GM21786 (cell line): ENCODE results near the gene LSP1.
A peak's percentile ranks its signal among the peaks of the same experiment; 100 is the strongest.

Source experiments
- ATAC-seq: cut with Tn5 transposase; IDR thresholded peaks from one replicate; pipeline ENCODE4 v1.9.1; 2021; ENCODE audit not compliant: unreplicated experiment

LSP1 gene

DNA sequence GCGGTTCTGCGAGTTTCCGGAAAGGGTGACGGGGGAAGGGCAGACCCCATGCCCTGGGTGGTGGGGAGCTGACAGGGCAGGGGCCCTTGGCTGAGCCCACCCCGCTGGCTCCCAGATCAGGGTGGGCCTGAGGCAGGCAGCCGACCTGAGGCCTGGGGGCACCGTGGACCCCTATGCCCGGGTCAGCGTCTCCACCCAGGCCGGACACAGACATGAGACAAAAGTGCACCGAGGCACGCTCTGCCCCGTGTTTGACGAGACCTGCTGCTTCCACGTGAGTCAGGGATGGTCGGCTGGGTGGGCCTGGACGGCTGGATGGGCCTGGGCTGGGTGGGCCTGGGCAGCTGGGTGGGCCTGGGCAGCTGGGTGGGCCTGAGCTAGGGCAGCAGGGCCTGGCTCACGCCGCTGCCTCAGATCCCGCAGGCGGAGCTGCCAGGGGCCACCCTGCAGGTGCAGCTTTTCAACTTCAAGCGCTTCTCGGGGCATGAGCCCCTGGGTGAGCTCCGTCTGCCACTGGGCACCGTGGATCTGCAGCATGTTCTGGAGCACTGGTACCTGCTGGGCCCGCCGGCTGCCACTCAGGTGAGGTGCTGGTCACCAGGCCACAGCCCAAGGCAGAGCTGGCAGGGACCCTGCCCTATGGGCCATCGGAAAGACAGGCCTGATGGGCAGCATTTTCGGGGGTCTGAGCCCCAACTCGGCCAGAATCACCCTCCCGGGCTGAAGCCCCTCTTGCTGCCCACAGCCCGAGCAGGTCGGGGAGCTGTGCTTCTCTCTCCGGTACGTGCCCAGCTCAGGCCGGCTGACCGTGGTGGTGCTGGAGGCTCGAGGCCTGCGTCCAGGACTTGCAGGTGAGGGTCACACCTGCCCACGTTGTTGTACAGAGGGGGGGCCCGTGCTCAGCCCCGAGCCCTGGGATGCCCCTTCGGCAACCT is 16.6 kb upstream of the LSP1 start:
- ATAC-seq, result no peak

DNA sequence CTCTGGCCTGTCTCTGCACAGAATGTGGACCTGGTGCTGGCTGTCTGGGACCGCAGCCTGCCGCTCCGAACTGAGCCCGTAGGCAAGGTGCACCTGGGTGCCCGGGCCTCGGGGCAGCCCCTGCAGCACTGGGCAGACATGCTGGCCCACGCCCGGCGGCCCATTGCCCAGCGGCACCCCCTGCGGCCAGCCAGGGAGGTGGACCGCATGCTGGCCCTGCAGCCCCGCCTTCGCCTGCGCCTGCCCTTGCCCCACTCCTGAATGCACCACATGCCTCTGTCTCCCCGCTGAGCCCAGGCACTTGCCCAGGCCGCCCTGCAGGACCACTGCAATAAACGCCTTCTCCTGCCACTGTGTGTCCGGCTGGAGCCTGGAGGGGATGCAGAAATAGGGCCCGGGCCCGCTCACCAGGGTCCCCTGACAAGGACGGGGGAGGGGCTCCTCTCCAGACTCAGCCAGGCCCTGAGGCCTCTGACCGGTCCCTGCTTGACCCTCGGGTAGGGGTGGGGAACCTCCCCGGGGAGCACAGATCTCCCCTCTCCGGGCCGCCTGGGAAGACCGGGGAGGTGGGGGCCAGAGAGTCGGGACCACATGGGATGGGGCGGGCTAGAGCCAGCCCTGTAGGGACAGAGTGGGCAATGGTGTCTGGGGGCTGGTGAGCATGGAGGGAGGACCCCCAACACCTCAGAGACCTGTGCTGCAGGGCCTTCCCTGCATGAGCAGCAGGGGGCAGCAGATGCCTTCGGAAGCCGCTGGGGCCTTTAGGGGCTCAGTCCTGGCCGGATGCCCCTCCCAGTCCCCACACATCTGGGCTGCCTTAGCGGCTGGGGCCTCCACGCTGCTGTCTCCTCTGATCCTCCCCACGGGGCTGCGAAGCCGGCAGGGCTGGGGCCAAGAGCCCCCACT is 15.5 kb upstream of the LSP1 start:
- peak; percentile 42 for ATAC-seq

DNA sequence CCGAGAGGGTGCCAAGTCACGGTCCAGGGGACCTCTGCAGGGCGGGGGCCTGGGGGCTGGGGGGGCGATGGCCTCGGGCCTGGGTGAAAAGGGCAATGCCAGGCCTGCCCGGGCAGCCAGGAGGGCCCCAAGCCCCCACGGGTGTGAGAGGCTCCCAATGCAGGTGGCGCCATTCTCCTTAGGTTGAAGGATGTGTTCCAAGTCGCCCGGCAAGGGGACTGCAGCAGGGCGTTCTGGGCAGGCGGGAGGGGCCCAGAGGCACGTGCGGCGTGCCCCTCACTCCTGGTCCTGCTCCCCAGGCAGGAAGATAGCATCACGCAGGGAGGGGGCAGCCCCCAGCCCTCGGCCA is 14.8 kb upstream of the LSP1 start:
- peak; percentile 13 for ATAC-seq

DNA sequence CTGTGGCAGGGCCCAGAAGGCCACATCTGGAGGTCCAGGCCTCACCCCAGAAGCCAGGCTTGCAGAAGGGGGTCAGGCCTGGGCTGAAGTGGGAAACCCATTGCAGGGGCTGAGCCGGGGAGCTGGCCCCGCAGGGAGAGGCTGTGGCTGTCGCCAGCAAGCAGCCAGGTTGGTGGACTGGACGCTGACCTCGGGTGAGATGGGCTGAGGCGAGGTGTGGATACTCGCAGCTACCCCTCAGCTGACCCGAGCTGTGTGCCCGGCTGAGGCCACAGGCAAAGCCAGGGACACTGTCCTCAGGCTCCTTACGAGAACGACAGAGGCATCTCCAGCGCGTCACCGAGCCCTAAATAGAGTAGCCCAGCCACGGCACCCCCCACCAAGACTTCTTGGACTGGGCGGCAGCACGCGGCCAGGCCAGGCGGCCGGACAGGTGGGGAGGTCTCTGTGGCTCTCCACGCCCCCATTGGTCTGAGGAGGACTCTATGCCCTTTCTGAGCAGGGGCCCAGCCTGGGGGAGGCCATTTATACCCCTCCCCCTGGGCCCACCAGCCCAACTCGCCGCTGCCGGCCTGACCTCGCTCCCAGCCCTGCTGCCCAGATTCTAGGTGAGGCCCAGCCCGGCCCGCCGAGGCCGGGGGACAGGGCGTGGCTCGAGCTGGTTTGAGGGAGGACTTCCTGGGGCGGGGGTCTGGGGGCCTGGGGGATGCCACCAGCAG is 14.3 kb upstream of the LSP1 start, which contains the start of gene TNNI2:
TSS of gene TNNI2 (plus strand) at position 556 of the 719 bp plus-strand sequence. CDS start 716 bp downstream, outside the sequence.
- ATAC-seq, result no peak

DNA sequence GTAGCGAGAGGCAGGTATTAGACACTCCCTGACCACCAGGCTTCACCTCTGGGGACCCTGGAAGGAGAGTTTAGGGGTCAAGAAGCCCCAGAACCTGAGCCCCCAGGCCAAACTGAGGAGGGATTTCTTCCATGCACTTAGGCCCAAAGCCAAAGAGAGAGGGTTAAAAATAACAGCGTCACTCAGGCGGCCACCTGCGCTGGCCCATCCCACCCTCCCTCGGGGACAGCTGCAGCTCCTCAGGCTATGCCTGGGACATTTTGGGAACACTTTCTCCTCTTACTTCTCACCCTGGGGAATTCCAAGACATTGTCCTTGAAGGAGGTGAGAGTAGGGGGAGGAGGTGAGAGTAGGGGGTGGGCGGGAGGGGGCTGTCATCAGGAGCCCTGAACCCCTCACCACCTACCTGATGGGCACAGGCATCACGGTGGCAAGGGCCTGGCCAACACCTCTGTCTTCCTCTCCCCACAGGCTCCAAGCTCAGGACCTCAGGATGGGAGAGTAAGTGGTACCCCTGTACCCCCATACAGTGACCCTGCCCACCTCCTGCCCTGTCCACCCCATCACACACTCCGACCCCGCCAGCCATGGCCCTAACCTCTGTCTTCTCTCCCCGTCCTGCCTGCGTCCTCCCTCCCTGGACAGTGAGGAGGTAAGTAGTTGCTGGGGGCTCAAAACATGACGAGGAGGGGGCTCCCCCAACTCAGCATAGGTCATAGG is 13.5 kb upstream of the LSP1 start:
- no peak for ATAC-seq

DNA sequence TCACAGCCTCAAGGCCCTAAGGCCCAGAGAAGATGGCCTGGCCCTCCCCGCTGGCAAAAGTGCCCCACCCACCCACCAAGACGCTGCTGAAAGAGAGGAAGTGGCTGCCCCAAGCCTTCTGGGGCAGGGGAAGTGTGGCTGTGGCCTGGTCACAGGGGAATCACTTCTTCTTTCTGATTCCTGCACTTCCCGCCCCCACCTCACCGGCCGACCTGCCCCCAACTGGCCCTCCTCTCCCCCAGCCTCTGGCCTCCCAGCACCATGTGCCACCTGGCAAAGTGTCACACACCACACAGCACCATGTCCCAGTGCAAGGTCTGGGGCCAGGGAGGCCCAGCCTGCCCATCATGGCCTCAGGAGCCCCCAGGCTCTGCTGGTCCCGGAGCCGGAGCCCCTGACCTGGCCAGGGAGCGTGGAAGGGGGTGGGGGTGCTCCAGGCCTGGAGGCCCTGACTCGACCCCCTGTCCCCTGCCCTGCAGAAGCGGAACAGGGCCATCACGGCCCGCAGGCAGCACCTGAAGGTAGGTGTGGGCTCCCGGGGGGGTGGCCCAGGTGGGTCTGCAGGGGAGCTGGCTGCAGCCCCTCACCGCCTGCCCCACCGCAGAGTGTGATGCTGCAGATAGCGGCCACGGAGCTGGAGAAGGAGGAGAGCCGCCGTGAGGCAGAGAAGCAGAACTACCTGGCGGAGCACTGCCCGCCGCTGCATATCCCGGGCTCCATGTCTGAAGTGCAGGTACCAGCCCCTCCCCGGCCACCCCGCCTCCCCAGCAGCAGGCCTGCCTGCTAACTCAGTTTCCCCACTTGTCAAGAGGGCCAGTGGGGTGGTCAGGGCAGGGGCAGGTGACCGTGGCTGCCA is 12.7 kb upstream of the LSP1 start:
- peak; percentile 58 for ATAC-seq

DNA sequence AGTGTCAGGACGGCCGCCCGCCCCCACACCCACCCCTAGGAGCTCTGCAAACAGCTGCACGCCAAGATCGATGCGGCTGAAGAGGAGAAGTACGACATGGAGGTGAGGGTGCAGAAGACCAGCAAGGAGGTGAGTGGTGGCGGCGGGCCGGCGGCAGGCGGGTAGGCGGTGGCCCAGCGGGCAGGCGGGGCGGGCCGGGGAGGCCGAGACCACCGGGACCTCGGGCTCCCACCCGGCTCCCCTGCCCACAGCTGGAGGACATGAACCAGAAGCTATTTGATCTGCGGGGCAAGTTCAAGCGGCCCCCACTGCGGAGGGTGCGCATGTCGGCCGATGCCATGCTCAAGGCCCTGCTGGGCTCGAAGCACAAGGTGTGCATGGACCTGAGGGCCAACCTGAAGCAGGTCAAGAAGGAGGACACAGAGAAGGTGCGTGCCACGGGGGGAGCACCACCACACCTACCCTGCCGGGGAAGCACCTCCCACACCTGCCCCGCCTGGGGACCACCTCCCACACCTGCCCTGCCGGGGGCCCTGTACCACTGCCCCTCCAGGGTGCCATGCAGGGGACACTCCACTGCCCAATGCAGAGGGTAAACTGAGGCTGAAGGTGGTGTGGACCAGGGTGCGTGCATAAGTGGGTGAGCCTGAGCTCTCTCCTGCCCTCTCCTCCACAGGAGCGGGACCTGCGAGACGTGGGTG is 12.0 kb upstream of the LSP1 start:
- ATAC-seq, result no peak

DNA sequence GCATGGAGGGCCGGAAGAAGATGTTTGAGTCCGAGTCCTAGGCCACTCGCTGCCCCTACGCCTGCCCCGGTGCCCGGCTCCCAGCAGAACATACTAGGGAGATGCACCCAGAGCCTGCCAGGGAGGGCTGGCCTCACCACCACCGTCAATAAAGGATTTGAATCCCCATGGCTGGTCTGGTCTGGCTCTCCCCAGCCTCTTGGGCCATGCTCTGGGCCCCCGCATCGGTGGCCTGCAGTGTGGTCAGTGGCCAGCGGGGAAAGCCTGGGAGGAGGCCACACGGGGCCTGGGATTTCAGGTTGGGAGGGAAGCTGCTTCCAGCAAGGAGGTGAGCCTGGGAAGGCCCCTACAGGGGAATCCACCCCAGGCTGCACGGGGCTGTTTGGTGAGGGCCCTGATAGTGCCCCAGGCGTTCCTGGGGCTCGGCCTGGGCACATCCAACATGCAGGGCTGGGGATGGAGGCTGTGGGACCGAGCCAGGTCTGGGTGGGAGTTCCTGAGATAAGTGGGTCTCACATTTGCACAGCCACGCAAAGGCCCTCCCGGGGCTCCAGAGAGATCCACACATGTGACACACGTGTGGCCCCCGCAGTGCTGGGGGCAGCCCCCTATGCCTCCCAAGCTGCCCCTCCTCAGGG is 11.3 kb upstream of the LSP1 start:
- no peak for ATAC-seq

DNA sequence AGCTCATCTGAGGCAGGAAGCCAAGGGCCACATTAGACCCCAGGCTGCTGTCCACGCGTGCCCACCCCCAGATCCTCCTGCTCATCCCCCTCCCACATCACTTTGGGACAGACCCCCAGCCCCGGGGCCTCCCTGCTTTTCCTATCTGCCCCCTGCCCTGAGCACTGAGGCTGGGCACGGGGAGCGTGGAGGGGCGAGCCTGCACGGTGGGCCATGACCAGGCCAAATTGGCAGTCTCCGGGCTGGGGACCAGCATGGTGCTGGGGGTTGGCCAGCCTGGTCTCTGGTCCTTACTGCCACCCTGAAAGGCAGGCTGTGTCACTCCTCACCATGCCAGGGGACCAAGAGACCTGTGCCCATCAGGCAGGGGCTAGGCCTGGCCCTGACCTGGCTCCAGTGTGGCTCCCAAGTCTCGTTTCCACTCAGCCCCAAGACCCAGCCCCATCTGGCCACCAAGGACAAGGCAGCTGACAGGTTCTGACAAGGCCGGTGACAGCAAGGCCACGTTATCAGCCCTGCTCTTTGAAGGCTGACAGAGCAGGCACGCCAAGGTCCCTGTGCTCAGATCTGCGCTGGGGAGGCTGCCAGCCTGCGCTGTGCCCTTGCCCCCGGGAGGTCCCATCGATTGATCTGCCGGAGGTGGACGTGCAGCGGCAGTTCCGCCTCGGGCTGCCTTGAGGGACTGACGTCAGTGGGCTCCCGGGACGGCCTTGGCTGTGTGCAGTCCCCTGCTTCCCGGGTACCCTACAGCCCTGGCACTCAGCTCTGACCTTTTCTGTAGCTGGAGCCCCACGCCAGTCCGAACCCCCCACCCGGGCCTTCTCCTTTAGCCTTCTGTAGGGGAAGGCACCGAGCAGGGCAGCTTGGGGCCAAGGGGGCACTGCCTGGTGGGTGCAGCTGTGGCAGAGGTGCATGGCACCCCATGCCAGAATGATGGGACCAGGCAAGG is 10.5 kb upstream of the LSP1 start:
- ATAC-seq, result no peak

DNA sequence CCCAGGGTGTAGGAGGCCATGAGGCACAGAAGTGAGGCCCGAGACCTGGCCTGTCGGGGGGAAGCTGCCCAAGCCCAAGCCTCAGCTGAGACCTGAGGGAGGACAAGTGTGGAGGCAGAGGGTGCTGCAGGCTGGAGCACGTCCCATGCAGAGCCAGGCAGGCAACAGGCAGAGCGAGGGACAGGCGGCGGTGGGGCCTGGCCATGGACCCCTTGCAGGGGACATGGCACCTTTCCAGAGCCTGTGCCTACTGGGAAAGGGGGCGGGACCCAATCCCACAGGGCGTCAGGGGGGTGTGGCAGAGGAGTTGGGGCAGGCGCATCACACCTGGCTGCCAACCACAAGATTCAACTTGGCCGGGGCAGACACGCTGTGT is 9.8 kb upstream of the LSP1 start:
- ATAC-seq, result no peak

DNA sequence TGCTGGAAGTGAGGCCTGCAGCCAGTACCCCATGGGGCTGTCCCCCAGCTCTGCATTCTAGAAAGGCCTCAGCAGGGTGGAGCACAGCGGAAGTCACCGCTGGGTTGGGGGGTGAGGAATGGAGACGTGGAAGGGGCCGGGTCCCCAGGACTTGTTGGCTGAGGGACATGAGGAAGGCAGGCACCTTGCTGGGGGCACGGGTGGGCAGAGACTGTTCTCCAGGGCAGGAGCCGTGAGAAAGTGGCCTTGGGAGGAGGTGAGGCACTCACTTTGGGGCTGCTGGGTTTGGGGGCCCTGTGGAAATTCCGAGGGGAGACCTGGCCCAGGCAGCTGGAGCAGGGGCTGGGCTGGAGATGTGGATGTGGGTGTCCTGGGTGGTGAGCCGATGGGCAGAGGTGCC is 9.1 kb upstream of the LSP1 start:
- ATAC-seq, result no peak

DNA sequence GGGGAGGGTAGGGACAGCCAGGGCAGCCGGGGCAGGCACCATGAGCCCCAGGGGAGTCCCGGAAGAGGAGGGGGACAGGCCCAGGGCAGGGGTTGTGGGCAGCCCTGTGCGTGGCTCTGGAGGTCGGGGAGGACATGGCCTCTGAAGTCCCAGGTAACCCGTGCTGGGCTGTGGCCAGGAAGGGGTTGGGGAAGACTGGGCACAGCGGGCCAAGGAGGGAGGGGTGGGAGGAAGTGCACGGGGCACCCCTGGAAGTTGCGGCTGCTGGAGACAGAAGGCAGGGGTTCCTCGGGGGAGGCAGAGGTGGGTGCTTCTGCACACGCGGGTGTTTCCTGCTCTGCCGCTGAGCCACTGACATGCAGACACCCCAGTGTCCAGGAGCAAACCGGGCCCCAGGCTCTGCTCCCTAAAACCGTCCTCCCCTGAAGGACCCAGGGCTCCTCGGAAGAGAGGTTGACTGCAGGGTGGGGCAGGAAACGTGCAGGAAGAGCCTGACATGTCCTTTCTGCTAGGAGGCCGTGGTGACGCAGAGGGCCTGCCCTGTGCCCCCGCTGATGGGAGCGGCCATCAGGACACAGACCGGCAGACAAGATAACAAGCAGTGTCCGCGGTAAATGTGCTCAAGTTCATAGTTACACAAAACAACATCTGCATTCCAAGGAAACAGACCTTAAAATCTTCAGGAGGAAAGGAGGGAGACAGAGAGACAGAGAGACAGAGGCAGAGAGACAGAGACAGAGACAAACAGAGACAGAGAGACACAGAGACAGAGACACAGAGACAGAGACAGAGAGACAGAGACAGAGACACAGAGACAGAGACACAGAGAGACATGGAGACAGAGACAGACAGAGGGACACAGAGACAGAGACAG is 8.4 kb upstream of the LSP1 start:
- ATAC-seq, result no peak

DNA sequence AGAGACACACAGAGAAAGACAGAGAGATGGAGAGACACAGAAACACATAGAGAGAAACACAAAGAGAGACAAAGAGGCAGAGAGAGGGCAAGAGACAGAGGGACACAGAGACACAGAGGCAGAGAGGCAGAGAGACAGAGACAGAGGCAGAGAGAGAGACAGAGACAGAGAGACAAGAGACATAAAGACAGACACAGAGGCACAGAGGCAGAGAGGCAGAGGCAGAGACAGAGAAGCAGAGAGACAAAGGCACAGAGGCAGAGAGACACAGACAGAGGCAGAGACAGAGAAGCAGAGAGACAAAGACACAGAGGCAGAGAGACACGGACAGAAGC is 7.8 kb upstream of the LSP1 start:
- ATAC-seq, result no peak

DNA sequence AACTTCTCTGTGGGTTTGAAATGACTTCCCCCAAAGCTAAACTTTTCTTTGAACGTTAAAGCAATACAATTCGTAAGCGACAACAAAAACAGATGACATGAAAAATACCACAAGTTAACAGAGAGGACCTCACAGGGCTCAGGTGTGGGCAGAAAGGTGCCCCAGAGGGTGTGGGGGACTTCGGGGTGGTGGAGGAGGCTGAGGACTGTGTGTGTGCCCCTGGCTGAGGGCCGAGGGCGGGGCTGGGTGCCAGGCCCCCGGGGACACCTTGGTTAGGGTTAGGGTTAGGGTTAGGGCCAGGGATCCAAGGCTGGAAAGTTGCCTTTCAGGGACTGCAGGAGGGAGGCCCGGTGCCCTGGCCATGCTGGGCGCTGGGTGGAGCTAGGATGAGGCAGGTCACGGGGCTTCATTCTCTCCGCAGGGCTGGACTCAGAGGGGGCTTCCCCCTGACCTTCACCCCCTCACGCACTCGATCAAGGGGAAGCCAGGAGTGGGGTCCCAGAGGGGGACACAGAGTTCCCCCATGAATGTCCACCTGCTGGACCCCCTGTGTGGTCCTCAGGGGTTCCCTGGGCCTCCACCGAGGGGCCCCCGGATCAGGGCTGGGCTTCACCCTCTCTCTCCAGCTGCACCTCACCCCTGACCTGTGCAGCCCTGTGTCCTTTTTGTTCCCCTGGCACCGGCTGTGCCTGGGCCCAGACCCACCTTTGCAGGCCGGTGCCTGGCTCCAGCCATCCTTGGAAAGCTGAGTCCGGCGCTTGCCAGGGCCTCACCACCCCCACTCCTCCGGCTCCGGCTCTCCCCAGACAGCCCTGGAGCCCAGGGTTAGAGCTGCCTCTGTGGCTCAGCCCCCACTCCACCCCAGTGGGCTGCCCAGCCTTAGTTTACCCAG is 7.1 kb upstream of the LSP1 start:
- no peak for ATAC-seq

DNA sequence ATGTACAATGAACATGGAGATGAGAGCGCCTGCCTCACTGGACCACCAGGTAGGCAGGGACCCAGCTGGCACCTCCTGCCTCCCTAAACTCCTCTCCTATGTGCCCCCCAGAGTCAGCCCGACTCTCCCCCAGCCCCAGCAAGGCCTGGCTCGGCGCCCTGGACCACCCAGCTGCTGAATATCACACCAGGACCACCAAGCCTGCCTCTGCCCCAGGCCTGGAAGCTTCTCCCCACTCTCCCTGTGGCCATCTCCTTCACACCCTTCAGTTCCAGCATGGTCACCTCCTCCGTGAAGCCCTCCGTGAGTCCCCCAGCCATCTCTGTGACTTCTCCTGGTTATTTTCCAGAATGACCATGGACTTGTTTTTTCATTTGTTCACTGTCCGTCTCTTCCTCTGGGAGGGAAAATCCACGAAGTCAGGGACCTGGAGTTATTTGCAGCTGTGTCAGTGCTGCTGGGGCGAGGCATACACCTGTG is 6.4 kb upstream of the LSP1 start:
- ATAC-seq, result no peak
